ENCODE results near the gene ZNF275.

The ZNF275 gene

GRCh38 chrX:153366119-153366518 lies 32.2 kb downstream of the ZNF275 start:
- no peak overlapping the region for H3K4me3 ChIP-seq (ENCODE audit: low read depth in 1 of 2, low read length in 1 of 2)
- H3K36me3 ChIP-seq = no peaks in the 10 kb centered on the region
- no peaks in the 10 kb centered on the region for H3K4me1 ChIP-seq (ENCODE audit: control insufficient read depth in 1 of 2, insufficient read depth in 1 of 2, low read depth in 1 of 2, low read length in 1 of 2)
- H3K27ac ChIP-seq = no peak overlapping the region
- no peak for TF ChIP-seq CTCF (IDR thresholded peaks at IDR 0.05)
- peaks cover 7% of the 10 kb centered on the region for H3K27me3 ChIP-seq
- H3K9me3 ChIP-seq = no peaks in the 10 kb centered on the region

GRCh38 chrX:153366878-153367538 lies 33.1 kb downstream of the ZNF275 start:
- Histone ChIP-seq H3K36me3 (no peaks in the 10 kb centered on the region), H3K4me3 (ENCODE audit: low read depth in 1 of 2, low read length in 1 of 2) (no peak overlapping the region), H3K27me3 (peaks cover 7% of the 10 kb centered on the region), H3K27ac (no peak overlapping the region), H3K9me3 (no peaks in the 10 kb centered on the region), H3K4me1 (ENCODE audit: control insufficient read depth in 1 of 2, insufficient read depth in 1 of 2, low read depth in 1 of 2, low read length in 1 of 2) (no peaks in the 10 kb centered on the region)
- no peak for TF ChIP-seq CTCF (IDR thresholded peaks at IDR 0.05)

- Histone ChIP-seq H3K27ac (no peak overlapping the region), H3K36me3 (no peaks in the 10 kb centered on the region), H3K27me3 (no peaks in the 10 kb centered on the region), H3K9me3 (no peaks in the 10 kb centered on the region), H3K4me1 (ENCODE audit: control insufficient read depth in 1 of 2, insufficient read depth in 1 of 2, low read depth in 1 of 2, low read length in 1 of 2) (no peaks in the 10 kb centered on the region), H3K4me3 (ENCODE audit: low read depth in 1 of 2, low read length in 1 of 2) (no peak overlapping the region)
- TF ChIP-seq CTCF (IDR thresholded peaks at IDR 0.05) = no peak
Observed at GRCh38 chrX:153370293-153371055, 36.5 kb downstream of the ZNF275 start.

- no peaks in the 10 kb centered on the region for H3K4me1 ChIP-seq (ENCODE audit: control insufficient read depth in 1 of 2, insufficient read depth in 1 of 2, low read depth in 1 of 2, low read length in 1 of 2)
- no peak overlapping the region for H3K4me3 ChIP-seq (ENCODE audit: low read depth in 1 of 2, low read length in 1 of 2)
- TF ChIP-seq CTCF (IDR thresholded peaks at IDR 0.05) = no peak
Observed at GRCh38 chrX:153371256-153371655, 37.3 kb downstream of the ZNF275 start.

GRCh38 chrX:153372949-153373348 lies 39.0 kb downstream of the ZNF275 start:
- Histone ChIP-seq H3K36me3 (no peaks in the 10 kb centered on the region), H3K9me3 (no peaks in the 10 kb centered on the region), H3K27me3 (no peaks in the 10 kb centered on the region), H3K4me1 (ENCODE audit: control insufficient read depth in 1 of 2, insufficient read depth in 1 of 2, low read depth in 1 of 2, low read length in 1 of 2) (no peaks in the 10 kb centered on the region), H3K4me3 (ENCODE audit: low read depth in 1 of 2, low read length in 1 of 2) (no peak overlapping the region), H3K27ac (no peak overlapping the region)
- TF ChIP-seq CTCF (IDR thresholded peaks at IDR 0.05) = no peak

More at GRCh38 chrX:153371256-153371655, 37.3 kb downstream of the ZNF275 start:
- H3K9me3 ChIP-seq = no peaks in the 10 kb centered on the region
- H3K27ac ChIP-seq = no peak overlapping the region
- no peaks in the 10 kb centered on the region for H3K27me3 ChIP-seq
- H3K36me3 ChIP-seq = no peaks in the 10 kb centered on the region

All from neutrophil (primary cell).